ENCODE results near the gene NTM.

DNA sequence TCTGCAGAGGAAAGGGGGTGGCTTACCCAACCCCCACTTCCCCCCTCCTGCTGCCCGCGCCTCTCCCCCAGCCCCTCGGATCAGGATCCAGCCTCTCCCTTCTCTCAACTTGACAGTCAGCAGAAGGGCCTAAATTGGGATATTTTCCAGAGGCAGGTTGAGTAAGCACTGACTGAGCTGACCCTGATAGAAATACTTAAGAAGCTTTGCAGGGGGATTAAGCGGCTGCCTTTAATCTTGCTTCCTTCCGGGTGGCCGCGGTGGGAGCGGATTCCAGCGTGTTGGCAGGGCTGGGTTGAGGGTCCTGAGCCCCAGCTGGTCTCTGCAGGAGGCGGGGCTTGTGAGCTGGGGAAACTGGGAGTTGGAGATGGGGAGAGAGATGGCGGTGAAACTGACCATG is 445.2 kb downstream of the NTM start:
- TF ChIP-seq FOS (IDR thresholded peaks at IDR 0.05; ENCODE audit: borderline replicate concordance, insufficient read depth, low read length) (no peak), EZH2 (IDR thresholded peaks at IDR 0.05; ENCODE audit: borderline replicate concordance, low read depth, low read length, severe bottlenecking) (no peak), POLR2A (IDR thresholded peaks at IDR 0.05; ENCODE audit: low read depth, low read length) (no peak)
- TF ChIP-seq, protein P1, sequence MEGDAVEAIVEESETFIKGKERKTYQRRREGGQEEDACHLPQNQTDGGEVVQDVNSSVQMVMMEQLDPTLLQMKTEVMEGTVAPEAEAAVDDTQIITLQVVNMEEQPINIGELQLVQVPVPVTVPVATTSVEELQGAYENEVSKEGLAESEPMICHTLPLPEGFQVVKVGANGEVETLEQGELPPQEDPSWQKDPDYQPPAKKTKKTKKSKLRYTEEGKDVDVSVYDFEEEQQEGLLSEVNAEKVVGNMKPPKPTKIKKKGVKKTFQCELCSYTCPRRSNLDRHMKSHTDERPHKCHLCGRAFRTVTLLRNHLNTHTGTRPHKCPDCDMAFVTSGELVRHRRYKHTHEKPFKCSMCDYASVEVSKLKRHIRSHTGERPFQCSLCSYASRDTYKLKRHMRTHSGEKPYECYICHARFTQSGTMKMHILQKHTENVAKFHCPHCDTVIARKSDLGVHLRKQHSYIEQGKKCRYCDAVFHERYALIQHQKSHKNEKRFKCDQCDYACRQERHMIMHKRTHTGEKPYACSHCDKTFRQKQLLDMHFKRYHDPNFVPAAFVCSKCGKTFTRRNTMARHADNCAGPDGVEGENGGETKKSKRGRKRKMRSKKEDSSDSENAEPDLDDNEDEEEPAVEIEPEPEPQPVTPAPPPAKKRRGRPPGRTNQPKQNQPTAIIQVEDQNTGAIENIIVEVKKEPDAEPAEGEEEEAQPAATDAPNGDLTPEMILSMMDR (IDR thresholded peaks at IDR 0.05; ENCODE audit: extremely low read depth in 1 of 2, insufficient read depth in 1 of 2, low read depth in 1 of 2, low read length in 2 of 2) = no peak

Measured in endothelial cell of umbilical vein (primary cell).